ENCODE results near the gene ZNF829. TPM values are rescaled to one million over a fixed set of nuclear protein-coding genes. Genes with fewer than 3 reads are reported as not detected.
A peak's percentile ranks its signal among the peaks of the same experiment; 100 is the strongest.

Gene ZNF829
- total and polyA plus RNA-seq, 2 of the 4 experiments (the other 2 are of a cell fraction), result 0.58 to 3.0 TPM

GRCh38 chr19:36850559-36851442, 65.3 kb downstream of the ZNF829 start, which contains the start of gene ZNF345:
TSS of gene ZNF345 (plus strand) at chr19:36850876. CDS start at chr19:36876831, 25,955 bp downstream.
- Histone ChIP-seq H3K4me1 (ENCODE audit: control insufficient read depth, insufficient read depth, low read length) (0 out of 2 replicates have a peak, but pooled peaks cover 2% of the 10 kb centered on the region), H3K56ac (ENCODE audit: extremely low read depth, insufficient read depth, low read length) (peak within 1 kb of the TSS; percentile 77), H3K4ac (ENCODE audit: low read depth, low read length) (peak within 1 kb of the TSS; percentile 73), H3K4me3 (ENCODE audit: insufficient read depth, low read depth, low read length) (peak within 1 kb of the TSS; percentile 79), H2BK20ac (ENCODE audit: low read depth, low read length) (no peak within 1 kb of the TSS), H3K27ac (ENCODE audit: insufficient read depth, low read length) (peak within 1 kb of the TSS; percentile 83), H4K5ac (ENCODE audit: low read depth, low read length) (peak within 1 kb of the TSS; percentile 59), H2BK15ac (ENCODE audit: low read depth, low read length) (no peak within 1 kb of the TSS), H2BK120ac (ENCODE audit: low read depth, low read length) (peak within 1 kb of the TSS; percentile 30; the same call in 1 of the 2 replicates), H3K9ac (ENCODE audit: low read depth, low read length) (peak within 1 kb of the TSS; percentile 95), H3K79me1 (ENCODE audit: low read depth in 1 of 2, low read length in 2 of 2) (peaks cover 9 to 22% of the 10 kb centered on the region in 2 experiments), H3K4me2 (ENCODE audit: low read depth, low read length) (peak within 1 kb of the TSS; percentile 98), H3K9me1 (ENCODE audit: insufficient read depth, low read length) (peaks cover 6% of the 10 kb centered on the region), H3K36me3 (ENCODE audit: control insufficient read depth, insufficient read depth, low read length) (peaks cover 6% of the 10 kb centered on the region), H4K20me1 (ENCODE audit: insufficient read depth, low read length) (no peaks in the 10 kb centered on the region), H3K14ac (replicated peaks; ENCODE audit: low read depth, low read length) (peak within 1 kb of the TSS; percentile 85), H3K9me3 (ENCODE audit: control insufficient read depth, insufficient read depth, low read length) (peaks cover 10% of the 10 kb centered on the region), H4K91ac (ENCODE audit: insufficient read depth, low read depth, low read length) (peak within 1 kb of the TSS; percentile 54), H2AFZ (replicated peaks; ENCODE audit: low read length, poor library complexity) (peak within 1 kb of the TSS; percentile 95), H2AK9ac (replicated peaks; ENCODE audit: low read depth, low read length, poor library complexity) (peak within 1 kb of the TSS; percentile 84), H2BK5ac (ENCODE audit: low read depth, low read length, poor library complexity, severe bottlenecking) (peak within 1 kb of the TSS; percentile 64), H4K8ac (ENCODE audit: low read depth in 2 of 2, low read length in 2 of 2) (peak within 1 kb of the TSS; percentile 83 to 91), H3K18ac (ENCODE audit: low read depth, low read length) (peak within 1 kb of the TSS; percentile 30; the same call in 1 of the 2 replicates), H3K23ac (ENCODE audit: low read depth, low read length) (peak within 1 kb of the TSS; percentile 63), H2AK5ac (ENCODE audit: low read depth, low read length) (peak within 1 kb of the TSS; percentile 52), H3K27me3 (ENCODE audit: control insufficient read depth, insufficient read depth, low read length) (no peaks in the 10 kb centered on the region)
- in situ Hi-C loops (cut with MboI; ENCODE audit: low sequenced_read_pairs), result no loop called here
- DNase-seq (peak; percentile 94), ATAC-seq (ENCODE audit: low read depth) (peak; percentile 91)
- intact Hi-C loops (cut with micrococcal nuclease), result loop anchor here (1.0 to 5.0 kb wide), 3 partner anchors 12 to 66 kb away; partner anchors contain the start of genes ZNF568, ZNF790 and ZNF829
- CTCF ChIA-PET, result no interaction called here
- dilution Hi-C loops (cut with HindIII; ENCODE audit: low sequenced_read_pairs, unreplicated experiment), result no loop called here
- POLR2A ChIA-PET (ENCODE audit: unreplicated experiment), result interaction anchor here (0.6 to 1.3 kb wide), 3 partner anchors 12 to 45 kb away, joined by 5 to 12 read pairs (median 5); partner anchors contain the start of gene ZNF790
- BruUV-seq (replicated peaks), result TSS peak; percentile 47
- 0% methylated on average over 21 of the region's 43 CpGs; no CpG with 5 or more reads in 1 of the 2 experiments for WGBS, 2 experiments (ENCODE audit: extremely low coverage in 2 of 2, insufficient read length in 1 of 2)
- 0 out of 2 replicates have a peak, but pooled peaks have one; percentile 19 for TF ChIP-seq MAZ (IDR thresholded peaks at IDR 0.05; ENCODE audit: borderline replicate concordance, low read depth, low read length)
- no peak for TF ChIP-seq RAD21 (IDR thresholded peaks at IDR 0.05; ENCODE audit: low read length)
- TF ChIP-seq NFE2L2 (IDR thresholded peaks at IDR 0.05; ENCODE audit: low read depth, low read length), result no peak
- TF ChIP-seq RFX5 (IDR thresholded peaks at IDR 0.05; ENCODE audit: low read depth, low read length), result no peak
- TF ChIP-seq BHLHE40 (IDR thresholded peaks at IDR 0.05; ENCODE audit: low read depth, low read length), result no peak
- TF ChIP-seq FOS (IDR thresholded peaks at IDR 0.05; ENCODE audit: low read depth, low read length), result no peak
- TF ChIP-seq POLR2A (IDR thresholded peaks at IDR 0.05; ENCODE audit: low read depth, low read length), result peak; percentile 45; the same call in 1 of the 2 replicates
- TF ChIP-seq CTCF (conservative IDR thresholded peaks at IDR 0.05; ENCODE audit: low read depth, low read length), result no peak
- peak; percentile 12; the same call in 1 of the 2 replicates for TF ChIP-seq MXI1 (IDR thresholded peaks at IDR 0.05; ENCODE audit: borderline replicate concordance, low read depth, low read length)
- no peak for TF ChIP-seq MAFK (IDR thresholded peaks at IDR 0.05; ENCODE audit: low read depth, low read length)
